Ovary (tissue), 3 donors: ENCODE data around the gene USP48.

Experiments used
- CTCF ChIP-seq, 3 donors: fragments of 450-650 bp in 2 of 3; fragments of 200-600 bp in 1 of 3; IDR thresholded peaks; one replicate each; pipeline versions ENCODE4 v1.5.1 to v1.8.0; 2016 to 2022; ENCODE audit warnings: antibody characterized with exemption in 3 of 3, mild to moderate bottlenecking in 1 of 3
- POLR2A ChIP-seq: fragments of 450-650 bp; IDR thresholded peaks from one replicate; pipeline ENCODE4 v1.6.1; 2017; ENCODE audit warnings: antibody characterized with exemption, mild to moderate bottlenecking, moderate library complexity
- donor health status: DM: no; HTN: no; CAD: no.

GRCh38 chr1:21754583-21754982, 28.4 kb downstream of the USP48 start:
- TF ChIP-seq CTCF (IDR thresholded peaks at IDR 0.05) (no peak), POLR2A (no peak)
